Natural killer cell (primary cell): Measurements from ENCODE around the gene OSBPL1A. TPM values are rescaled to one million over a fixed set of nuclear protein-coding genes. Genes with fewer than 3 reads are reported as not detected.
A peak's percentile ranks its signal among the peaks of the same experiment; 100 is the strongest.

Source experiments
- ATAC-seq, 3 donors: fragments of 150-1000 bp in 2 of 3; fragments of 200-7000 bp in 1 of 3; cut with Tn5 transposase; 1 replicate in 1 of 3; 2 replicates in 2 of 3; pipeline ENCODE4 v1.10.0; 2021; ENCODE audit warnings: mild to moderate bottlenecking in 2 of 3, moderate library complexity in 2 of 3
- DNase-seq, 2 donors: peaks; one replicate each; pipeline versions ENCODE4 v3.0.0 to v3.0.0-alpha.2; 2013 to 2021; ENCODE audit warnings: mixed read lengths in 1 of 2
- H3K27ac ChIP-seq: one replicate; pipeline ENCODE4 v1.5.1; 2013; ENCODE audit warnings: mild to moderate bottlenecking, low read length
- H3K27me3 ChIP-seq: one replicate; pipeline ENCODE4 v1.6.1; 2013; ENCODE audit warnings: low read length; ENCODE audit not compliant: control insufficient read depth, insufficient read depth
- H3K36me3 ChIP-seq: one replicate; pipeline ENCODE4 v1.6.1; 2013; ENCODE audit warnings: low read length; ENCODE audit not compliant: control insufficient read depth, insufficient read depth
- H3K4me1 ChIP-seq: one replicate; pipeline ENCODE4 v1.6.1; 2013; ENCODE audit warnings: low read length; ENCODE audit not compliant: control insufficient read depth, insufficient read depth
- H3K4me3 ChIP-seq: one replicate; pipeline ENCODE4 v1.5.1; 2013; ENCODE audit warnings: low read length
- H3K9me3 ChIP-seq: one replicate; pipeline ENCODE4 v1.6.1; 2013; ENCODE audit warnings: low read length; ENCODE audit not compliant: control insufficient read depth, insufficient read depth
- H3K27ac Mint-ChIP-seq, 2 donors: one replicate each; pipeline ENCODE4 v1.8.0; 2022; ENCODE audit warnings: mild to moderate bottlenecking in 2 of 2, mixed read lengths in 2 of 2, moderate library complexity in 1 of 2
- H3K27me3 Mint-ChIP-seq, 2 donors: one replicate each; pipeline ENCODE4 v1.8.0; 2022; ENCODE audit warnings: low read depth in 2 of 2, mixed read lengths in 2 of 2
- H3K36me3 Mint-ChIP-seq: one replicate; pipeline ENCODE4 v1.8.0; 2022; ENCODE audit warnings: mixed read lengths
- H3K4me1 Mint-ChIP-seq, 2 donors: one replicate each; pipeline ENCODE4 v1.8.0; 2022; ENCODE audit warnings: mixed read lengths in 2 of 2
- H3K4me3 Mint-ChIP-seq: one replicate; pipeline ENCODE4 v1.8.0; 2022; ENCODE audit warnings: mild to moderate bottlenecking, moderate library complexity, mixed read lengths
- H3K9me3 Mint-ChIP-seq, 2 donors: one replicate each; pipeline ENCODE4 v1.8.0; 2022; ENCODE audit warnings: mixed read lengths in 2 of 2
- WGBS: methylation state at CpG from one replicate; pipeline ENCODE4 v1.1.7; 2013; ENCODE audit warnings: missing lambda C conversion rate; ENCODE audit not compliant: insufficient coverage; 5-methylcytosine and 5-hydroxymethylcytosine counted together
- intact Hi-C: fragments of 100-400 bp; cut with micrococcal nuclease; formaldehyde crosslinking; loops from one replicate; pipeline ENCODE4 v1.14.2; 2022
- total RNA-seq, 4 donors: library from RNA; stranded (reverse); fragments of 120-200 nt in 1 of 4; gene quantifications; one replicate each; pipeline versions ENCODE4 v1.2.3 to v1.2.4, GENCODE V29; 2013 to 2022
- TF ChIP-seq, protein P1 (sequence below): fragments of 200-600 bp; IDR thresholded peaks from one replicate; pipeline ENCODE4 v1.8.0; 2022; ENCODE audit warnings: antibody characterized with exemption

Gene OSBPL1A
- total RNA-seq, 3 donors from 2014 or later (not counting 1 experiment from before 2014, with no cell fraction given) = 1.2 to 32.5 (median 1.5) TPM

GRCh38 chr18:24142376-24142775 is 255.2 kb downstream of the OSBPL1A start:
- no peak for ATAC-seq
- H3K9me3 ChIP-seq = no peaks in the 10 kb centered on the region
- DNase-seq = no peak
- H3K27ac ChIP-seq = no peak overlapping the region
- no peaks in the 10 kb centered on the region for H3K36me3 ChIP-seq
- Mint-ChIP-seq H3K27me3 (peaks cover 31 to 49% of the 10 kb centered on the region in 2 donors), H3K4me1 (peaks cover 13 to 14% of the 10 kb centered on the region in 2 donors), H3K9me3 (no peaks in the 10 kb centered on the region), H3K4me3 (no peak overlapping the region), H3K36me3 (no peaks in the 10 kb centered on the region), H3K27ac (no peak overlapping the region)
- TF ChIP-seq, protein P1, sequence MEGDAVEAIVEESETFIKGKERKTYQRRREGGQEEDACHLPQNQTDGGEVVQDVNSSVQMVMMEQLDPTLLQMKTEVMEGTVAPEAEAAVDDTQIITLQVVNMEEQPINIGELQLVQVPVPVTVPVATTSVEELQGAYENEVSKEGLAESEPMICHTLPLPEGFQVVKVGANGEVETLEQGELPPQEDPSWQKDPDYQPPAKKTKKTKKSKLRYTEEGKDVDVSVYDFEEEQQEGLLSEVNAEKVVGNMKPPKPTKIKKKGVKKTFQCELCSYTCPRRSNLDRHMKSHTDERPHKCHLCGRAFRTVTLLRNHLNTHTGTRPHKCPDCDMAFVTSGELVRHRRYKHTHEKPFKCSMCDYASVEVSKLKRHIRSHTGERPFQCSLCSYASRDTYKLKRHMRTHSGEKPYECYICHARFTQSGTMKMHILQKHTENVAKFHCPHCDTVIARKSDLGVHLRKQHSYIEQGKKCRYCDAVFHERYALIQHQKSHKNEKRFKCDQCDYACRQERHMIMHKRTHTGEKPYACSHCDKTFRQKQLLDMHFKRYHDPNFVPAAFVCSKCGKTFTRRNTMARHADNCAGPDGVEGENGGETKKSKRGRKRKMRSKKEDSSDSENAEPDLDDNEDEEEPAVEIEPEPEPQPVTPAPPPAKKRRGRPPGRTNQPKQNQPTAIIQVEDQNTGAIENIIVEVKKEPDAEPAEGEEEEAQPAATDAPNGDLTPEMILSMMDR = no peak
- H3K27me3 ChIP-seq = peaks cover 11% of the 10 kb centered on the region
- H3K4me3 ChIP-seq = no peak overlapping the region
- H3K4me1 ChIP-seq = peaks cover 16% of the 10 kb centered on the region
- intact Hi-C loops = no loop called here

DNA sequence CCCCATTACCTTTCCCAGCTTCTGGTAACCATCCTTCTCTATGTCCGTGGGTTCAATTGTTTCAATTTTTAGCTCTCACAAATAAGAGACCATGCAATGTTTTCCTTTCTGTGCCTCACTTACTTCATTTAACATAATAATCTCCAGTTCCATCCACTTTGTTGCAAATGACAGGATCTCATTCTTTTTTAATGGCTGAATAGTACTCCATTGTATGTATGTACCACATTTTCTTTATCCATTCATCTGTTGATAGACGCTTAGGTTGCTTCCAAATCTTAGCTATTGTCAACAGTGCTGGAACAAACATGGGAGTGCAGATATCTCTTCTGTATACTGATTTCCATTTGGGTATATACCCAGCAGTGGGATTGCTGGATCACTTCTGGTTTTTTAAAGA is 256.9 kb downstream of the OSBPL1A start:
- TF ChIP-seq, protein P1 = no peak
- Mint-ChIP-seq H3K4me1 (peaks cover 13 to 18% of the 10 kb centered on the region in 2 donors), H3K36me3 (no peaks in the 10 kb centered on the region), H3K27ac (no peak overlapping the region), H3K4me3 (peak overlapping the region; percentile 47), H3K27me3 (peaks cover 27 to 35% of the 10 kb centered on the region in 2 donors), H3K9me3 (no peaks in the 10 kb centered on the region)
- no peak overlapping the region for H3K4me3 ChIP-seq
- no peak for DNase-seq
- H3K27ac ChIP-seq = no peak overlapping the region
- H3K9me3 ChIP-seq = no peaks in the 10 kb centered on the region
- peaks cover 11% of the 10 kb centered on the region for H3K27me3 ChIP-seq
- intact Hi-C loops = no loop called here
- WGBS = 93% methylated on average over 2 of the region's 2 CpGs
- peaks cover 16% of the 10 kb centered on the region for H3K4me1 ChIP-seq
- no peak for ATAC-seq
- H3K36me3 ChIP-seq = no peaks in the 10 kb centered on the region

GRCh38 chr18:24138789-24139616 is 258.6 kb downstream of the OSBPL1A start, which contains the start of gene CABYR:
CABYR (plus strand) TSS chr18:24139062; CDS start chr18:24143115, 4,053 bp downstream.
- H3K36me3 Mint-ChIP-seq = peaks cover 3% of the 10 kb centered on the region
- TF ChIP-seq, protein P1 = no peak
- H3K9me3 Mint-ChIP-seq = no peaks in the 10 kb centered on the region
- Histone ChIP-seq H3K9me3 (no peaks in the 10 kb centered on the region), H3K27me3 (peaks cover 9% of the 10 kb centered on the region), H3K4me1 (peaks cover 16% of the 10 kb centered on the region), H3K36me3 (no peaks in the 10 kb centered on the region), H3K4me3 (peak within 1 kb of the TSS; percentile 43), H3K27ac (no peak within 1 kb of the TSS)
- H3K27me3 Mint-ChIP-seq = peaks cover 18% of the 10 kb centered on the region in 2 donors
- intact Hi-C loops = no loop called here
- H3K4me3 Mint-ChIP-seq = peak within 1 kb of the TSS; percentile 91
- WGBS = 8% methylated on average over 63 of the region's 63 CpGs
- H3K27ac Mint-ChIP-seq = peak within 1 kb of the TSS; percentile 21 to 74
- ATAC-seq (peak; percentile 87 to 98 (median 92)), DNase-seq (peak; percentile 59 to 84)
- peaks cover 13 to 18% of the 10 kb centered on the region in 2 donors for H3K4me1 Mint-ChIP-seq
